ENCODE results near the gene SHC3.

SHC3 gene

GRCh38 chr9:89104821-89105220 lies 73.8 kb downstream of the SHC3 start:
- no peak for DNase-seq

- no peak for DNase-seq
These were observed 81.4 kb downstream of the SHC3 start for GRCh38 chr9:89097219-89097618.

- DNase-seq: no peak
These were observed 81.8 kb downstream of the SHC3 start for GRCh38 chr9:89096807-89097206.

GRCh38 chr9:89095761-89096528 lies 82.7 kb downstream of the SHC3 start:
- DNase-seq: no peak

GRCh38 chr9:89093201-89093975 lies 85.2 kb downstream of the SHC3 start:
- no peak for DNase-seq

GRCh38 chr9:89089176-89089575 lies 89.4 kb downstream of the SHC3 start:
- no peak for DNase-seq

- DNase-seq: no peak
These were observed 95.0 kb downstream of the SHC3 start for GRCh38 chr9:89083626-89084025.

- DNase-seq: no peak
These were observed 98.4 kb downstream of the SHC3 start for GRCh38 chr9:89080193-89080592.

- no peak for DNase-seq
These were observed 99.2 kb downstream of the SHC3 start for GRCh38 chr9:89079391-89079790.

GRCh38 chr9:89078860-89079259 lies 99.8 kb downstream of the SHC3 start:
- no peak for DNase-seq

- DNase-seq: no peak
These were observed 100.2 kb downstream of the SHC3 start for GRCh38 chr9:89078421-89078820.

GRCh38 chr9:89077519-89077918 lies 101.1 kb downstream of the SHC3 start:
- DNase-seq: peak; percentile 50

- DNase-seq: no peak
These were observed 105.2 kb downstream of the SHC3 start for GRCh38 chr9:89073397-89073796.

- DNase-seq: no peak
These were observed 107.0 kb downstream of the SHC3 start for GRCh38 chr9:89071591-89071990.

GRCh38 chr9:89066835-89067234 lies 111.8 kb downstream of the SHC3 start:
- no peak for DNase-seq

GRCh38 chr9:89065921-89066320 lies 112.7 kb downstream of the SHC3 start:
- DNase-seq: no peak

- no peak for DNase-seq
These were observed 117.8 kb downstream of the SHC3 start for GRCh38 chr9:89060790-89061189.

GRCh38 chr9:89059925-89060506 lies 118.6 kb downstream of the SHC3 start:
- DNase-seq: no peak

GRCh38 chr9:89058906-89059305 lies 119.7 kb downstream of the SHC3 start:
- no peak for DNase-seq

GRCh38 chr9:89054865-89055495 lies 123.6 kb downstream of the SHC3 start:
- DNase-seq: no peak

- no peak for DNase-seq
These were observed 125.3 kb downstream of the SHC3 start for GRCh38 chr9:89053301-89053700.

GRCh38 chr9:89052470-89053097 lies 126.0 kb downstream of the SHC3 start:
- no peak for DNase-seq

- no peak for DNase-seq
These were observed 127.1 kb downstream of the SHC3 start for GRCh38 chr9:89051421-89052025.
